HK-2 (cell line): ENCODE measurements around the gene HCST.
"Not testable (repeated sequence)": the region's sequence is repeated elsewhere in the genome, so short reads cannot be mapped to it uniquely, and the experiment has no call there.

Experiments used
- DNase-seq: peaks from one replicate; pipeline ENCODE4 v3.0.0-alpha.2; 2018; ENCODE audit not compliant: unreplicated experiment

The HCST gene

DNA sequence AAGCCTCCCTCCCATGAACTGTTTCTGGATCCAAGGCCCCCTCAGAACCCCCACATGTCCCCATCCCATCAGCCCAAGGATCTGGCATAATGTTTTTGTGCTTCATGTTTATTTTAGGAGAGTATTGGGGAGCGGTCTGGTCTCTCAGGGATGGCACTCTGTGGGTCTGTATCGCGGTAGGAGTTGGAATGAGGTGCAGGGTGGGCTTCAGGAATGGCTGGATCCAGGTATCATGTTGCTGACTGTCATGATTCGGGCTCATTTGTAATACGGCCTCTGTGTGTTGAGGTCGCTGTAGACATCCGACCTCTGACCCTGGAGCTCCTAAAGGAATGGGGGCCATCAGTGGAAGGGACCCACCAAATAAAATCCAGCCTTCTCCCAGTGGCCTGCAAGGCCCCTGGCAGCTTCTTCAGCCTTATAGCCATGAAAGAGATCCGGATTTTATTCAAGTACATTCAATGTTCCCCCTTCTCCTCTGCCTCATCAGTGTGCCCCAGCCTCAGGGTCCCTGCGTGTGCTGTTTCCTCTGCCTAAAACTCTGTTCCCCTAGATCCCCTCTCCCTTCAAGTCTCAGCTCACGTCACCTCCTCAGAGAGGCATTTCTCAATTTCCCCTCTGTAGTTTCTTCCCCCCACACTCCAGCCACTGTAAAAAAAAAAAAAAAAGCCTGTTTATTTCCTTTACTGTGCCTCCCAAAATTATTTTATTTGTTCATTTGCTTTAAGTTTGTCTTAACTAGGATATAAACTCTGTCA is 2.2 kb downstream of the HCST start:
- no peak for DNase-seq

- DNase-seq: no peak
These were observed 2.9 kb downstream of the HCST start for GRCh38 chr19:35905178-35905727.

DNA sequence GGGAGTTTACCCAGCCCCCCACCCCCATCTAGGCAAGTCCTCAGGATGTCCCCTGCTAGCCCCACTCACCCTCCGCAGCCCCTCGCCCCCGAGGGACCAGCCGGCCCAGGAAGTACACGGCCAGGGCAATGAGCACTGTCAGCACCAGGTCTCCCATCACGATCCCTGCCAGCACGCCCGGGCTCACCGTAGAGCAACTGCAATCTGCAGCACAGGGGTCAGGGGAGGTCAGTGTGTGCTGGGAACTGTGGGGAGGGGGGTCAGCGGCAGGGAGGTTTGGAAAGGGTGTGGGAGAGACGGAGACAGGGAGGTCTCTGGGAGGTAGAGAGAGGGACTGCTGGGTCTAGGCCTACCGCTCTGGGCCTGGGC is 5.0 kb downstream of the HCST start:
- DNase-seq: no peak

- no peak for DNase-seq
These were observed 5.7 kb downstream of the HCST start, which contains the start of gene TYROBP for GRCh38 chr19:35908010-35908441. Gene TYROBP (minus strand): TSS chr19:35908295. CDS start chr19:35908228, 67 bp downstream.

GRCh38 chr19:35908973-35909683 is 6.8 kb downstream of the HCST start:
- DNase-seq: no peak

GRCh38 chr19:35909684-35910035 is 7.3 kb downstream of the HCST start:
- no peak for DNase-seq

DNA sequence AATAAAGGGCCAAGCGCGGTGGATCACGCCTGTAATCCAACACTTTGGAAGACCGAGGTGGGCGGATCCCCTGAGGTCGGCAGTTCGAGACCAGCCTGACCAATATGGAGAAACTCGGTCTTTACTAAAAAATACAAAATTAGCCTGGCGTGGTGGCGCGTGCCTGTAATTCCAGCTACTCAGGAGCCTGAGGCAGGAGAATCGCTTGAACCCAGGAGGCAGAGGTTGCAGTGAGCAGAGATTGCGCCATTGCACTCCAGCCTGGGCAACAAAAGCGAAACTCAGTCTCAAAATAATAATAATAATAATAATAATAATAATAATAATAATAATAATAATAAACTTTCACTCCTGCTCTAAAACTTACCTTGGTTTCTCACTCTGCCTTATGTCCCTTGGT is 8.0 kb downstream of the HCST start:
- DNase-seq: not testable (repeated sequence)

DNA sequence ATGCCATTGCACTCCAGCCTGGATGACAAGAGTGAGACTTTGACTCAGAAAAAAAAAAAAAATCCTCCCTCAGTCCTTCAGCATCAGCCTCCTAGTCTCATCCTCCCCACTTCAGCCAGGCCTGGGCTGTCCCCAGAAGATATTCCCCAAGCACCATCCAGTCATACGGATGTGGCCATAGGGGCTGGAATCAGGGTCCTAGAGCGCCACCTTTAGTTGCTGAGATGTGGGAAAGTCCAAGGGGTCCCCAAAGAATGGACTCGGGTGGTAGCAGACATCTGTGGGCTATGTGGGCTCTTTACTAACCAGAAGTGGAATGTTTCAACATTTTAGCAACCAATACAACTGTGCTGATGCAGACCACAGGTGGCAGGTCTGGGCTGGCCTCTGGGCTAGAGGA is 8.8 kb downstream of the HCST start:
- no peak for DNase-seq

- peak; percentile 78 for DNase-seq
These were observed 9.5 kb downstream of the HCST start for GRCh38 chr19:35911790-35912189.

DNA sequence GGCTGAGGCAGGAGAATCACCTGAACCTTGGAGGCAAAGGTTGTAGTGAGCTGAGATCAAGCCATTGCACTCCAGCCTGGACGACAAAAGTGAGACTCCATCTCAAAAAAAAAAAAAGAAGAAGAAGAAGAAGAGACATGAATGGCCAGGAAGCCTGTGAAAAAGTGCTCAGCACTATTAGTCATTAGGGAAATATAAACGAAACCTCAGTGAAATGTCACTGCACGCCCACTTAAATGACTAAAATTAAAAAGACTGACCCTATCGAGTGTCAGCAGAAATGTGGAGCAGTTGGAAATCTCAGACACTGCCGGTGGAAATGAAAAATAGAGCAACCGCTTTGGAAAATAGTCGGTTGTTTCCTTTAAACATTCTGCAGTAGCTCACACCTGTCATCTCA is 11.3 kb downstream of the HCST start:
- no peak for DNase-seq

DNA sequence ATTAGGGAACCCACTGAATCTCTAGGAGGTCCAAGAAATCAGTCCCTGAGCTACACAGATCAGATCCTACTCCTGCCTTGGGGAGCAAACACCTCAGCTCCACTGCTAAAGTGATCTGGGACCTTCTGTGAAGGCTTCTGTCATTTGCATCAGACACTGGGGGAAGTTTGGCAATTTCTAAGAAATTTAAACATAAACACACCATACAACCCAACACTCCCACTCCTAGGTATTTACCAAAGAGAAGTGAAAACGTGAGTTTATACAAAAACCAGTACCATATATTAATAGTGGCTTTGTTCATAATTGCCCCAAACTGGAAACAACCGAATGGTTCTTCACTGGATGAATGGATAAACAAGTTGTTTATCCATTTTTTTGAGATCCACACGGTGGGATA is 13.1 kb downstream of the HCST start:
- DNase-seq: no peak

- DNase-seq: no peak
These were observed 17.0 kb downstream of the HCST start for GRCh38 chr19:35919306-35919705.

DNA sequence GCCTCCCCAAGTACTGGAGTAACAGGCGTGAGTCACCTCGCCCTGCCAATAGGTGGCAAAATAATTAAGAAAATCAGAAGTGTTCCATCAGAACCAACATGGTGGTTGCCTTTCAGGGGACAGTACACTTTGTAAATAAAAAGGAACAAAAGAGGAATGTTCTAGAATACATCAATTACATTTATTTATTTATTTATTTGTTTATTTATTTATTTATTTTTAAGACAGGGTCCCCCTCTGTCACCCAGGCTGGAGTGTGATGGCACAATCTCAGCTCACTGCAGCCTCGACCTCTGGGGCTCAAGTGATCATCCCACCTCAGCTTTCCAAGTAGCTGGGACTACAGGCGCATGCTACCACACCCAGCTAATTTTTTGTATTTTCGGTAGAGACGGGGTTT is 18.7 kb downstream of the HCST start:
- DNase-seq: no peak

DNA sequence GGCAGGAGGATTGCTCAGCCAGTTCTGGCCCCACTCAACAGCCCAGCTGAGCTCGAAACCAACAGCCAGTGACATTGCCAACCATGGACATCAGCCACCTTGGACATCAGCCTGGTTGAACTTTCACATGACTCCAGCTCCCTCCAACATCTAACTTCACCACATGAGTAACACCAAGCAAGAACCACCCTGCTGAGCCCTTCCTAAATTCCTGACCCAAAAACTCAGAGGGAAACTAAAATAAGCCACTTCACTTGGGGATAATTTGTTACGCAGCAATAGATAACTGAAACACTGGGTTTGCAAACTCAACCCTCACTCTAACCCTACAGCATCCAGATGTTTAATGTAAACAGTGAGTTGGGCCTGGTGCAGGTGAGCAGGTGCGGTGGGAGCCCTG is 23.2 kb downstream of the HCST start:
- DNase-seq: no peak

DNA sequence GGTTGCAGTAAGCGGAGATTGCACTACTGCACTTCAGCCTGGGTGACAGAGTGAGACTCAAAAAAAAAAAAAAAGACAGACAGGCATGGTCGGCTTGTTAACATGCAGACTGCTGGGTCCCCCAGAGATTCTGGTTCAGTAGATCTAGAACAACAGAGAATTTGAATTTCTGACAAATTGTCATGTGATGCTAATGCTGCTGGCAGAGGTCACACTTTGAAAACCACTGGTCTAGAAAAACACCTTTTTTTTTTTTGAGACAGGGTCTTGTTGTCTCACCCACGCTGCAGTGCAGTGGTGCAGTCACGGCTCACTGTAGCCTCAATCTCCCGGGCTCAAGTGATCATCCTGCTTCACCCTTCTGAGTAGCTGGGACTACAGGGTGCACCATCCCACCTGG is 26.2 kb downstream of the HCST start:
- no peak for DNase-seq

DNA sequence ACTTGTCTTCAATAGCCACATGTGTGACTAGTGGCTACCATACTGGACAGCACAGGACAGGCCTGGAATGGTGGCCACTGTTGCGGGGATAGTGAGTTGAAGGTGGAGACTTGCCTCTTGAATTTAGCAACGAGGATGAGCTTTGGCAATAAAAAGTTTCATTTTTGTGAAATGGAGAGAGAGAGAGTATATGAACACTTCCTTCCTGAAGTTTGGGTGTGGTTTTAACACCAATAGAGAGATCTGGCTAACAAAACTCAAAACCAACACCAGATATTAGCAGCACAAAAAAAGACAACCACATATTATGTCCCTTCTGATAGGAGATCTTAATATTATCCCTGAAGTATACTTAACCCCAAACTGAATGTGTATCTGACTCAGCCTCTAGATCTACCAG is 27.5 kb downstream of the HCST start:
- no peak for DNase-seq

DNA sequence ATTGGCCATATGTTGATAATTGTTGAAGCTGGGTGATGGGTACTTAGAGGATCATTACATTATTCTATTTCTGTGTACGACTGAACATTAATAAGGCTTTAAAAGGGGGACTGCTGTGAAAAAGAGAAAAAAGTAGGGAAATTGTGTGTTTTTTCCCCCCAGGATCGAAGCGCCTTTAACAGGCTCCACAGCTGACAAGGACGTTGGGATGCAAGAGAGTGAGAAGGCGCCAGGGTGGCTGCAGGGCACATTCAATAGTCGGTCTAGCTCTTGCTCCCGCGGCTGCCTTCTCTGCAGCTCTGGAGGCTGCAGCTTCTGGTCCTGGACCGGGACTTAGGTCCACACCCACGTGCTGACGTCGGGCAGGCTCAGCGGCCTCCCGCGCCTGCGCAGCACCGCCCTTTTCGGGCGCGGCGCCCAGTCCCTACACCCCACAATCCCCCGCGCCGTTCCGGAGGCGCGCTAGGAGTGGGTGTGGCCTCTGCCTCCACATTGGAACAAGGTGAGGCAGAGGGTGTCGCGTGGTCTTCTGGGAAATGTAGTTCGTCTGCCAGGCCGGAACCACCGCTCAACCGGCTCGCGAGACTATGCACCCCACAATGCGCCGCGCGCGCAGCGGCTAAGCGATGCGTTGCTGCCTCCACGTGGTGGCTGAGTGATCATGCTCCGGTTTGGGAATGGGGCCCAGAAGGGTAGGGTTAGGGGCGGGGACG is 29.0 kb downstream of the HCST start:
- DNase-seq: peak; percentile 99

DNA sequence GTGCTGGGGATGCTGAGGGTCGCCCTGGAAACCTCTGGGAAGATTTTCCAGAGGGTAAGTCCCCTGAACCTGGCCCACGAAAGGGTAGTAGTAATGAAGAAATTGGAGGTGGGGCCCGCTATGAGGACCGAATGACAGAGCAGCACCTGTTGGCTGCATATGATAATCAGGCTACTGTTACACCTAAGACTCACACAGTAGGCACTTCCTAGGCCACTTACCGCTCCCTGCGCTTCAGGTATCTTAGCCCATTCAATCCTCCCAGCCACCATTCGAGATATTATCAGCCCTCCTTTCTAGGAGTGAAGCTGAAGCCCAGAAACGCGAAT is 29.5 kb downstream of the HCST start:
- DNase-seq: no peak

DNA sequence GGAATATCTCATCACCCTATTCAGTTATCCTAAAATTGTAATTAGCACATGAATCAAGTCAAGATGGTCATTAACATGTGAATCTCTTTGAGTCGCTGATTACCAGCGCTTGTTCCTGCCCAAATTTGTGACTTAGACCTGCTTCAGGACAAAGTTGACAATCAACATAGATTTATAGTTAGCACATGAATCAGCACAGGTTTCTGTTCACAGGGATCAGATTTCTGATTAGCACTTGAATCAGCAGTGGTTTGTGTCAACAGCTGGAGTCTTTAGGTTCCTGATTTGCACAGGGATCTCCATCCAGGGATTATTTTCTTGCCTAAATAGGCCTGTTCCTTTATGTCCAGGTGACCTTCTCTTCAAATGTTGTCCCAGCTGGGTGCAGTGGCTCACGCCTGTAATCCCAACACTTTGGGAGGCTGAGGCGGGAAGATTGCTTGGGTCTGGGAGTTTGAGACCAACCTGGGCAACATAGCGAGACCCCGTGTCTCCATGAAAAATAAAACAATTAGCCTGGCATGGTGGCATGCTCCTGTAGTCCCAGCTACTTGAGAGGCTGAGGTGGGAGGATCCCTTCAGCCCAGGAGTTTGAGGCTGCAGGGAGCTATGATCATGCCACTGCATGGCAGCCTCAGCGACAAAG is 30.1 kb downstream of the HCST start:
- DNase-seq: no peak

- DNase-seq: peak; percentile 61
These were observed 33.8 kb downstream of the HCST start, which contains the start of gene LRFN3 for GRCh38 chr19:35935911-35936737. Gene LRFN3 (plus strand): TSS chr19:35936374. CDS start chr19:35939426, 3,052 bp downstream.

- DNase-seq: no peak
These were observed 34.5 kb downstream of the HCST start for GRCh38 chr19:35936738-35937268.
